WTC11 (cell line): Measurements from ENCODE around the gene ANKRD28. TPM values are rescaled to one million over a fixed set of nuclear protein-coding genes. Genes with fewer than 3 reads are reported as not detected.

Experiments used
- ATAC-seq: fragments of 200-7000 bp; cut with Tn5 transposase; 2 replicates; pipeline ENCODE4 v1.10.0; 2021; ENCODE audit warnings: mild to moderate bottlenecking, moderate library complexity
- CTCF ChIA-PET: fragments of 300-600 bp; sonication (Branson Sonifier 250); formaldehyde crosslinking; loops from one replicate; lab custom pipeline; 2021; ENCODE audit warnings: antibody characterized with exemption; lab: Charles Lee
- POLR2A ChIA-PET: fragments of 350-600 bp; sonication (Branson Sonifier 250); formaldehyde crosslinking; loops from one replicate; lab custom pipeline; 2021; ENCODE audit warnings: antibody characterized with exemption; lab: Charles Lee
- DNase-seq: peaks from one replicate; pipeline ENCODE4 v3.0.0; 2021; ENCODE audit warnings: low spot score
- H3K27ac Mint-ChIP-seq: 2 replicates; pipeline ENCODE4 v1.8.0; 2021; ENCODE audit warnings: mixed read lengths
- H3K27me3 Mint-ChIP-seq: 2 replicates; pipeline ENCODE4 v1.8.0; 2021; ENCODE audit warnings: low read depth, mild to moderate bottlenecking, moderate library complexity, mixed read lengths
- H3K36me3 Mint-ChIP-seq: 2 replicates; pipeline ENCODE4 v1.8.0; 2021; ENCODE audit warnings: mixed read lengths
- H3K4me1 Mint-ChIP-seq: 2 replicates; pipeline ENCODE4 v1.8.0; 2022; ENCODE audit warnings: mixed read lengths
- H3K4me3 Mint-ChIP-seq: 2 replicates; pipeline ENCODE4 v1.8.0; 2021; ENCODE audit warnings: mild to moderate bottlenecking, moderate library complexity, mixed read lengths
- H3K9me3 Mint-ChIP-seq: 2 replicates; pipeline ENCODE4 v1.8.0; 2021; ENCODE audit warnings: mixed read lengths
- ATF2 ChIP-seq: sonication (generic); formaldehyde crosslinking; IDR thresholded peaks from 2 replicates; pipeline ENCODE4 v1.8.1; 2022; ENCODE audit warnings: low read depth, missing genetic modification reagents, borderline replicate concordance
- CTCF ChIP-seq: fragments of 200-600 bp; IDR thresholded peaks from 2 replicates; pipeline ENCODE4 v1.8.0; 2022; ENCODE audit warnings: antibody characterized with exemption
- GTF2I ChIP-seq: fragments of 250-450 bp; sonication (Bioruptor Pico); conservative IDR thresholded peaks from 2 replicates; pipeline ENCODE4 v1.4.0; 2021; ENCODE audit warnings: mild to moderate bottlenecking
- NFATC4 ChIP-seq: fragments of 250-450 bp; sonication (Bioruptor Pico); IDR thresholded peaks from 2 replicates; pipeline ENCODE4 v1.9.0; 2021; ENCODE audit warnings: mild to moderate bottlenecking
- PRDM15 ChIP-seq: sonication (generic); formaldehyde crosslinking; IDR thresholded peaks from 2 replicates; pipeline ENCODE4 v1.8.0; 2022; ENCODE audit warnings: missing genetic modification reagents
- PREB ChIP-seq: sonication (generic); formaldehyde crosslinking; IDR thresholded peaks from 2 replicates; pipeline ENCODE4 v1.8.1; 2022; ENCODE audit warnings: mild to moderate bottlenecking, missing genetic modification reagents, moderate library complexity, borderline replicate concordance
- USF2 ChIP-seq: sonication (generic); formaldehyde crosslinking; IDR thresholded peaks from 2 replicates; pipeline ENCODE4 v1.8.1; 2023; ENCODE audit warnings: mild to moderate bottlenecking, missing genetic modification reagents, moderate library complexity
- ZNF317 ChIP-seq: sonication (generic); formaldehyde crosslinking; IDR thresholded peaks from 2 replicates; pipeline ENCODE4 v1.8.1; 2023; ENCODE audit warnings: low read depth, mild to moderate bottlenecking, moderate library complexity, missing genetic modification reagents, borderline replicate concordance
- ZNF423 ChIP-seq: fragments of 250-450 bp; sonication (Bioruptor Pico); IDR thresholded peaks from 2 replicates; pipeline ENCODE4 v2.1.2; 2022; ENCODE audit warnings: mild to moderate bottlenecking, moderate library complexity
- total RNA-seq: library from RNA; stranded (reverse); gene quantifications from 3 replicates; pipeline ENCODE4 v1.2.3, GENCODE V29; 2021

The ANKRD28 gene
- total RNA-seq, 1 experiment from 2014 or later: 51.6 TPM

- no peak for TF ChIP-seq PREB (CRISPR knock-in tag)
- no peak for TF ChIP-seq PRDM15 (CRISPR knock-in tag)
- no peak for TF ChIP-seq NFATC4 (CRISPR knock-in tag)
- TF ChIP-seq ATF2 (CRISPR knock-in tag): no peak
Measured at GRCh38 chr3:15632212-15632580, 165.6 kb downstream of the ANKRD28 start (continued).

GRCh38 chr3:15631426-15632211 is 166.2 kb downstream of the ANKRD28 start:
- no peak overlapping the region for H3K4me3 Mint-ChIP-seq
- TF ChIP-seq CTCF (no peak), USF2 (CRISPR knock-in tag) (peak; percentile 36; the same call in 1 of the 2 replicates), ZNF423 (CRISPR knock-in tag) (no peak)
- ChIA-PET CTCF (interaction anchor here (1.4 kb wide), 1 partner anchor 105 kb away, joined by 4 read pairs; no protein-coding TSS in a partner anchor), POLR2A (interaction anchor here (0.7 kb wide), 1 partner anchor 31 kb away, joined by 3 read pairs; no protein-coding TSS in a partner anchor)
- peaks cover 67% of the 10 kb centered on the region for H3K4me1 Mint-ChIP-seq
- H3K27ac Mint-ChIP-seq: peak overlapping the region; percentile 43
- DNase-seq: peak; percentile 21
- peaks cover 2% of the 10 kb centered on the region; the same call in 1 of the 2 replicates for H3K27me3 Mint-ChIP-seq
- H3K9me3 Mint-ChIP-seq: no peaks in the 10 kb centered on the region
- ATAC-seq: peak; percentile 10
- H3K36me3 Mint-ChIP-seq: peaks cover 4% of the 10 kb centered on the region; the same call in 1 of the 2 replicates

- Mint-ChIP-seq H3K4me3 (no peak overlapping the region), H3K9me3 (peaks cover 2% of the 10 kb centered on the region)
- POLR2A ChIA-PET: interaction anchor here (0.7 kb wide), 1 partner anchor 31 kb away, joined by 3 read pairs; no protein-coding TSS in a partner anchor
Measured at GRCh38 chr3:15630646-15631350, 167.0 kb downstream of the ANKRD28 start.

More at GRCh38 chr3:15630646-15631350, 167.0 kb downstream of the ANKRD28 start:
- TF ChIP-seq ZNF317 (no peak), GTF2I (CRISPR knock-in tag) (no peak)
- TF ChIP-seq, all 79 proteins: peak for 0
- DNase-seq (no peak), ATAC-seq (no peak)
- no peak overlapping the region for H3K27ac Mint-ChIP-seq
- H3K27me3 Mint-ChIP-seq: peaks cover 2% of the 10 kb centered on the region; the same call in 1 of the 2 replicates
- H3K4me1 Mint-ChIP-seq: peaks cover 61% of the 10 kb centered on the region
- CTCF ChIA-PET: interaction anchor here (0.7 to 1.6 kb wide), 4 partner anchors 16 to 181 kb away, joined by 3 to 5 read pairs (median 3); no protein-coding TSS in a partner anchor
- peaks cover under 1% of the 10 kb centered on the region; the same call in 1 of the 2 replicates for H3K36me3 Mint-ChIP-seq
